Prostate gland (tissue), 2 donors: ENCODE data around the gene JAKMIP1. TPM values are rescaled to one million over a fixed set of nuclear protein-coding genes. Genes with fewer than 3 reads are reported as not detected.

Experiments
- DNase-seq: peaks from one replicate; pipeline ENCODE4 v3.0.0-alpha.2; 2019; ENCODE audit warnings: low spot score
- H3K27ac ChIP-seq, 2 donors: fragments of 200-600 bp; sonication (generic); 2 replicates each; pipeline ENCODE4 v1.5.1; 2017 to 2019
- H3K27me3 ChIP-seq: fragments of 200-600 bp; sonication (generic); replicated peaks from 2 replicates; pipeline ENCODE4 v1.5.1; 2019; ENCODE audit not compliant: insufficient read depth
- H3K36me3 ChIP-seq, 2 donors: fragments of 200-600 bp; sonication (generic); 1 replicate in 1 of 2; 2 replicates in 1 of 2; pipeline versions ENCODE4 v1.5.1 to v1.8.1; 2017 to 2019
- H3K4me1 ChIP-seq: fragments of 200-600 bp; sonication (generic); replicated peaks from 2 replicates; pipeline ENCODE4 v1.5.1; 2019
- H3K4me3 ChIP-seq, 2 donors: fragments of 200-600 bp; sonication (generic); 2 replicates each; pipeline ENCODE4 v1.5.1; 2017 to 2019
- H3K9me3 ChIP-seq: fragments of 200-600 bp; sonication (generic); 2 replicates; pipeline ENCODE4 v1.5.1; 2017
- POLR2A ChIP-seq: fragments of 450-650 bp; IDR thresholded peaks from one replicate; pipeline ENCODE4 v1.6.1; 2016; ENCODE audit warnings: antibody characterized with exemption, mild to moderate bottlenecking
- POLR2AphosphoS5 ChIP-seq: sonication (generic); formaldehyde crosslinking; IDR thresholded peaks from one replicate; pipeline ENCODE4 v1.6.1; 2017; ENCODE audit warnings: antibody characterized with exemption
- WGBS: methylation state at CpG from one replicate; pipeline ENCODE4 v1.1.5; 2018; 5-methylcytosine and 5-hydroxymethylcytosine counted together
- intact Hi-C: fragments of 100-400 bp; cut with DNase I; formaldehyde crosslinking; loops from one replicate; pipeline ENCODE4 v1.14.2; 2022
- total RNA-seq, 2 donors: library from RNA; depleted of rRNA; stranded (reverse); fragments of >200 nt; gene quantifications; one replicate each; pipeline ENCODE4 v1.1.0, GENCODE V29; 2016
- TF ChIP-seq, protein P1 (sequence below), 4 experiments: fragments of 200-600 bp in 2 of 4; fragments of 450-650 bp in 2 of 4; sonication (generic) in 2 of 4; IDR thresholded peaks; 1 replicate in 3 of 4; 2 replicates in 1 of 4; pipeline ENCODE4 v1.5.1; 2016 to 2019; ENCODE audit warnings: antibody characterized with exemption in 4 of 4, mild to moderate bottlenecking in 2 of 4, moderate library complexity in 2 of 4

JAKMIP1 gene
- total RNA-seq, 2 donors from 2014 or later, result 22.4 to 29.1 TPM

DNA sequence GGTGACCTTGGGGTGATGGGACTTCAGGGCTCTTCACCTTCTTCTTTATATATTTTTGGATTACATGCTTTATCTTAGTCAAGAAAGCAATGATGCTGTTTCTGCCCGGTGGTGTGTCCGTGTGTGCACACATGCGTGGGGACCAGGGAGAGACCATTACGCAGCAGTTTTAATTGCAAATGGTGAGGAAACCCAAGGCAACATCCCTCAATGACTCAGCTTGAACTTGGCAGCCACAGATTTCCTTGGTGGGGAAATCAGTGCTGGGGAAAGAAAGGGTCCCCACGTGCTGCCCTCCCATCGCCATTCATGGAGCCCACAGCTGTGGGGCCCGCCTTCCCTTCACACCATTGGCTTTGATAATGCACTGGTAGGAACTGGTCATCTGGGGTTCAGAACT lies 136.0 kb downstream of the JAKMIP1 start:
- H3K4me1 ChIP-seq, result no peaks in the 10 kb centered on the region
- DNase-seq, result no peak
- H3K27me3 ChIP-seq, result no peaks in the 10 kb centered on the region
- no peak overlapping the region for H3K4me3 ChIP-seq
- WGBS, result 88% methylated on average over 7 of the region's 7 CpGs
- intact Hi-C loops, result no loop called here
- no peaks in the 10 kb centered on the region for H3K36me3 ChIP-seq
- no peak overlapping the region for H3K27ac ChIP-seq
- no peaks in the 10 kb centered on the region for H3K9me3 ChIP-seq
- TF ChIP-seq POLR2A, result no peak
- TF ChIP-seq, protein P1, sequence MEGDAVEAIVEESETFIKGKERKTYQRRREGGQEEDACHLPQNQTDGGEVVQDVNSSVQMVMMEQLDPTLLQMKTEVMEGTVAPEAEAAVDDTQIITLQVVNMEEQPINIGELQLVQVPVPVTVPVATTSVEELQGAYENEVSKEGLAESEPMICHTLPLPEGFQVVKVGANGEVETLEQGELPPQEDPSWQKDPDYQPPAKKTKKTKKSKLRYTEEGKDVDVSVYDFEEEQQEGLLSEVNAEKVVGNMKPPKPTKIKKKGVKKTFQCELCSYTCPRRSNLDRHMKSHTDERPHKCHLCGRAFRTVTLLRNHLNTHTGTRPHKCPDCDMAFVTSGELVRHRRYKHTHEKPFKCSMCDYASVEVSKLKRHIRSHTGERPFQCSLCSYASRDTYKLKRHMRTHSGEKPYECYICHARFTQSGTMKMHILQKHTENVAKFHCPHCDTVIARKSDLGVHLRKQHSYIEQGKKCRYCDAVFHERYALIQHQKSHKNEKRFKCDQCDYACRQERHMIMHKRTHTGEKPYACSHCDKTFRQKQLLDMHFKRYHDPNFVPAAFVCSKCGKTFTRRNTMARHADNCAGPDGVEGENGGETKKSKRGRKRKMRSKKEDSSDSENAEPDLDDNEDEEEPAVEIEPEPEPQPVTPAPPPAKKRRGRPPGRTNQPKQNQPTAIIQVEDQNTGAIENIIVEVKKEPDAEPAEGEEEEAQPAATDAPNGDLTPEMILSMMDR (IDR thresholded peaks at IDR 0.05), result no peak
- no peak for TF ChIP-seq POLR2AphosphoS5

DNA sequence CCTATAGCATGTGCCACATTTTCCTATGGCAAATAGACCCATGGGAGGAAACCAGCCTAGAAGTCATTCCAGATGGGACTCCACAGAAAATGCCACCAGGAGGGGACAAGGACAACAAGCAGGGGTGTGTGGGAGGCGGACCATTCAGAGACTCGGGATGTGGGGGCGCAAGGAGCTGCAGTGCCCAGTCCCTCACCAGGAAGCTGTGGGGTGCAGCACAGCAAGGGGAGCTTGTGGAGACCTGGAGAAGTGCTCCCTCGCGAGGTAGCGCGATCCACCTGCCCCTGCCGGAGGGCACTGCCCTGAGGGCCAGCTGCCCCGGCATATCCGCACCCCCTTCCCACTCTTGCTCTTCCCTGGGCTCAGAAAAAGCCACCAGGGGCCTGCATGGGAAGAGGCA lies 136.7 kb downstream of the JAKMIP1 start:
- H3K36me3 ChIP-seq, result no peaks in the 10 kb centered on the region
- 90% methylated on average over 9 of the region's 10 CpGs for WGBS
- intact Hi-C loops, result no loop called here
- no peak overlapping the region for H3K4me3 ChIP-seq
- H3K27ac ChIP-seq, result no peak overlapping the region
- H3K4me1 ChIP-seq, result no peaks in the 10 kb centered on the region
- TF ChIP-seq POLR2A, result no peak
- no peak for TF ChIP-seq POLR2AphosphoS5
- TF ChIP-seq, protein P1 (IDR thresholded peaks at IDR 0.05), result no peak
- DNase-seq, result no peak
- H3K27me3 ChIP-seq, result no peaks in the 10 kb centered on the region
- H3K9me3 ChIP-seq, result no peaks in the 10 kb centered on the region

DNA sequence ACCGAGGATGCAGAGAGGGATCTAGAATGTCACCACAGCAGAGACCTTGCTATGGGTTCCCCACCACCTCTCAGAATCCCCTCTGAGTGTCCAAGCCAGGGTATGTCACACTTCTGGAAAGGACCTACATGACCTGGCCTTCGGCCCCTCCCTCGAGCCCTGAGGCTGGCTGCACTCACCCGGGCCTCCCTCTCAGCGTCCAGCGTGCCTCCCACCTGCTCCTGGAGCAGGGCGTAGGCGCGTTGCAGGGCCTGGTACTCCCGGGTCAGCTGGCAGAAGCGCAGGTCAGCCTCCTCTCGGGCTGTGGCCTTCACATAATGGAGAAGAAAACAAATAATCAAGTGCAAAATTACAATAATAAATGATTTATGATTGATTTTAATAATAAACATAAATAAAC lies 138.2 kb downstream of the JAKMIP1 start:
- H3K27ac ChIP-seq, result no peak overlapping the region
- 92% methylated on average over 12 of the region's 12 CpGs for WGBS
- TF ChIP-seq POLR2AphosphoS5, result no peak
- no peak for TF ChIP-seq POLR2A
- no peaks in the 10 kb centered on the region for H3K4me1 ChIP-seq
- no peak overlapping the region for H3K4me3 ChIP-seq
- intact Hi-C loops, result no loop called here
- H3K36me3 ChIP-seq, result no peaks in the 10 kb centered on the region
- no peaks in the 10 kb centered on the region for H3K27me3 ChIP-seq
- H3K9me3 ChIP-seq, result no peaks in the 10 kb centered on the region
- no peak for DNase-seq

DNA sequence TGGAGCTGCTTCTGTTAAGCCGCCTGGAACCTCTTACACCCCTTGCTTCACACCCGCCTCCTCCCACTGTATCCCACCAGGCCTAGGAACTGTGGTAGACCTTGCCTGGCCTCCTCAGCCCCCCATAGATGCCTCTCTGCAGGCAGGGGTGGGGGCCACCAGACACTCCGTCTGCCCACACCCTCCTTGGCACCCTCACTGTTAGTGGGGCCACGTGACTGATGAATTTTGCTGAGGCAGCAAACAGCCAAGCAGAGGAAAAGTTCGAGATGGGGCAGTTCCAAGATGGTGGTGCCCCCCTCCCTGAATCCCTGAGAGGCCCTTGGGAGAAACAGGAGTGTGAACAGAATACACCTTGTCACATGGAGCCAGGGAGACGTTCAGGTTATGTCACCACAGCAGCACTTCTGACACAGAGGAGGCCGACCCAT lies 141.0 kb downstream of the JAKMIP1 start:
- Histone ChIP-seq H3K27me3 (no peaks in the 10 kb centered on the region), H3K4me1 (no peaks in the 10 kb centered on the region), H3K4me3 (no peak overlapping the region), H3K27ac (no peak overlapping the region), H3K36me3 (no peaks in the 10 kb centered on the region), H3K9me3 (no peaks in the 10 kb centered on the region)
- TF ChIP-seq, protein P1 (IDR thresholded peaks at IDR 0.05), result no peak
- no peak for TF ChIP-seq POLR2A
- no peak for TF ChIP-seq POLR2AphosphoS5
- intact Hi-C loops, result no loop called here
- 94% methylated on average over 7 of the region's 7 CpGs for WGBS
- no peak for DNase-seq

DNA sequence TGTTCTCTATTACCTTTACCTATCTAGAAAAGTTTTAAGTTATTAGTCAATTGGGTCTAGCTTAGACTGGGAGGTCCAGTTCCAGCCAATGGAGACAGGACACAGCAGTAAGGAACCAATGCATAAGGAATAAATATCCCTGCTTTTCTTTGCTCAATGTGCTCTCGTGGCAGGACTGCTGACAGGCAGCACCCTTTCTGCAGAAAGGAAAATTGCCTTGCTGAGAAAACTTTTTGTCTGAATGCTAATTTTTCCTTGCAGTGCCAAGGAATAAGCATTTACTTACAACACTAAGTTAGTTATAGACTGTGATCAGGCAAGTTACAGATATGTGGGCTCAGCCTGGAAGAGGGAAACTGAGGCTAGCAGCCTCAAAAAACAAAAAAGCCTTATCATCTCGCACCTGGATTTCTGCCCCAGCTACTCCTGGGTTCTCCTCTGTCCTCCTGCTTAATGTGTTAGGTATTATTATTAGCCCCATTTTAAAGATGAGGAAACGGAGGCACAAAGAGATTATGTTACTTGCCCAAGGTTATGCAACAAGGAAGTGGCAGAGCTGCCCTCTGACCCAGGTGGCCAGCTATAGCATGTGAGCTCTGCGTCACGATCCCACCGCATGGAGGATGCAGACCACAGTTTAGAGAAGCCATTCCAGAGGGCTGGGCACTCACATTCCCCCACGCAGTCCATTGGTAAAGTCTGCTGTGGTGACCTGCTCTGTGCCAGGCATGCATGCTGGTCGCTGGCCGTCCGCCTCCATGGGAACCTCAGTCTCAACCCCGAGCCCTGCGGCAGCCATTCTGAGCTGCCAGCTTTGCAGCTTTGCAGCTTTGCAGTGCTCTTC lies 141.6 kb downstream of the JAKMIP1 start:
- Histone ChIP-seq H3K36me3 (no peaks in the 10 kb centered on the region), H3K4me1 (no peaks in the 10 kb centered on the region), H3K27ac (no peak overlapping the region), H3K27me3 (no peaks in the 10 kb centered on the region), H3K9me3 (no peaks in the 10 kb centered on the region), H3K4me3 (no peak overlapping the region)
- TF ChIP-seq, protein P1 (IDR thresholded peaks at IDR 0.05), result no peak
- TF ChIP-seq POLR2AphosphoS5, result no peak
- intact Hi-C loops, result no loop called here
- WGBS, result 98% methylated on average over 12 of the region's 12 CpGs
- DNase-seq, result no peak
